GM12865 (cell line): Measurements from ENCODE around the gene YIF1B.

ENCODE experiments used
- DNase-seq: peaks from one replicate; pipeline ENCODE4 v3.0.0; 2010; ENCODE audit warnings: low read depth
- H3K4me3 ChIP-seq: 2 replicates; pipeline ENCODE4 v1.5.1; 2011; ENCODE audit warnings: mild to moderate bottlenecking, low read depth, low read length, control low read depth
- TF ChIP-seq, protein P1 (sequence below): IDR thresholded peaks from 2 replicates; pipeline ENCODE4 v1.5.1; 2011; ENCODE audit warnings: low read length, control low read depth, low read depth, inconsistent platforms; ENCODE audit not compliant: insufficient read depth; ENCODE audit errors: missing control alignments

The YIF1B gene

GRCh38 chr19:38283271-38283670 is 32.5 kb downstream of the YIF1B start:
- no peak for DNase-seq
- H3K4me3 ChIP-seq = no peak overlapping the region
- TF ChIP-seq, protein P1, sequence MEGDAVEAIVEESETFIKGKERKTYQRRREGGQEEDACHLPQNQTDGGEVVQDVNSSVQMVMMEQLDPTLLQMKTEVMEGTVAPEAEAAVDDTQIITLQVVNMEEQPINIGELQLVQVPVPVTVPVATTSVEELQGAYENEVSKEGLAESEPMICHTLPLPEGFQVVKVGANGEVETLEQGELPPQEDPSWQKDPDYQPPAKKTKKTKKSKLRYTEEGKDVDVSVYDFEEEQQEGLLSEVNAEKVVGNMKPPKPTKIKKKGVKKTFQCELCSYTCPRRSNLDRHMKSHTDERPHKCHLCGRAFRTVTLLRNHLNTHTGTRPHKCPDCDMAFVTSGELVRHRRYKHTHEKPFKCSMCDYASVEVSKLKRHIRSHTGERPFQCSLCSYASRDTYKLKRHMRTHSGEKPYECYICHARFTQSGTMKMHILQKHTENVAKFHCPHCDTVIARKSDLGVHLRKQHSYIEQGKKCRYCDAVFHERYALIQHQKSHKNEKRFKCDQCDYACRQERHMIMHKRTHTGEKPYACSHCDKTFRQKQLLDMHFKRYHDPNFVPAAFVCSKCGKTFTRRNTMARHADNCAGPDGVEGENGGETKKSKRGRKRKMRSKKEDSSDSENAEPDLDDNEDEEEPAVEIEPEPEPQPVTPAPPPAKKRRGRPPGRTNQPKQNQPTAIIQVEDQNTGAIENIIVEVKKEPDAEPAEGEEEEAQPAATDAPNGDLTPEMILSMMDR = no peak

GRCh38 chr19:38281811-38282566 is 33.8 kb downstream of the YIF1B start:
- TF ChIP-seq, protein P1 = no peak
- no peak overlapping the region for H3K4me3 ChIP-seq
- no peak for DNase-seq

DNA sequence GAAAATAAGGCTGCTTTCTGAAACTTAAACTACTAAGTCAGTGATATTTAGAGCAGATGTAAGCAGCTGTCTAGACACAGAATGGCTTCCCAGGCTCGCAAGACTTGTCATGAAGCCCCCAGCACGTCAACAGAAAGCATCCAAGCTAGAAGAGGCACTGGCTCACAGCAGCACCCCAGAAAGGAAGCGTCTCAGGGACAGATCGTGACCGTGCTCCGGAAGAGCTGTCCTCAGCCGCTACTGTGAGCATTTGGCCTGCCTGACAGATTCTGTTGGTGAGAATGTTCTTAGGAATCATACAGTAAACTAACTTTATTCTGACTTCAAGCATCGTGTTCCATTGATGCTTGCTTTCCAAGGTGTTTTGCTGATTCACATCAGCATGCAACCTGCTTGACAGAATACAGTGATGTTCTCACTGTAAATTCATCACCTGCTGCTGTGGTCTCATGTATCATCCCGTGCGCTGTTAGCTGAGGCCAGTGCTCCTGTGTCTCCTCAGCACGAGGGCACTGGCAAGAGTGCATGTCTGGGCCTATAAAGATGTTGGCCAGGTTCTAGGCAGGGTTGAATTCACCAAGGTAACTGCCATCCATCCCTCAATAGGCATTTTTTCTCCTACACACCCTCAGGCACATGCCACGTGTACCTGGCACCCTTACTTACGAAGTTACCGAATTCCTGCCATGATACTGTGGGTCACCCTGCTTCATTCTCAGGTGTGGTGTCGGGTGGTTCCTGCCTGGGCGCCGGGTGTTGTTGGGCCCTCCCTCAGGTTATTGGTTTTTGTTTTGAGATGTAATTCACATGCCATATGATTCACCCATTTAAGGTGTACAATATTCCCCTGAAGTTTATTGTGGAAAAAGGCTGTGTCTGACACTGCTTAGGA is 35.5 kb downstream of the YIF1B start:
- H3K4me3 ChIP-seq = no peak overlapping the region
- TF ChIP-seq, protein P1 = no peak
- no peak for DNase-seq

DNA sequence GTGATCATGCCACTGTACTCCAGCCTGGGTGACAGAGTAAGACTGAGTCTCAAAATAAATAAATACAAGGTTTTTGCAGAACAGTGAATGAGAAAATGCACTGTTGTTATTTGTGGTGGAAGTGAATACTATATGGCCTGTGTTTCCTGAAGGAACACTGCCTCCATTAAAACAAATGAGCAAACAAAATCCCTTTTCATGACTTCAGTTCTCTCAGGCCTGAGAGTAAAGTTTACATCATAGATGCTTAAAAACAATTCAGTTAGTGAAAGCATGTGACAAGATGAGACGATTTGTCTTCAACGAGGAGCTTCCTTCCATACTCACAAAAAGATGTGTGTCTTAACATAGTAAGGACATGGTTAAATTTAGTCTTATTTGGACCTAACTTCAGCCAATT is 37.0 kb downstream of the YIF1B start:
- TF ChIP-seq, protein P1 = no peak
- no peak for DNase-seq
- H3K4me3 ChIP-seq = no peak overlapping the region

GRCh38 chr19:38277969-38278680 is 37.6 kb downstream of the YIF1B start:
- no peak overlapping the region for H3K4me3 ChIP-seq
- DNase-seq = no peak
- TF ChIP-seq, protein P1 = no peak

DNA sequence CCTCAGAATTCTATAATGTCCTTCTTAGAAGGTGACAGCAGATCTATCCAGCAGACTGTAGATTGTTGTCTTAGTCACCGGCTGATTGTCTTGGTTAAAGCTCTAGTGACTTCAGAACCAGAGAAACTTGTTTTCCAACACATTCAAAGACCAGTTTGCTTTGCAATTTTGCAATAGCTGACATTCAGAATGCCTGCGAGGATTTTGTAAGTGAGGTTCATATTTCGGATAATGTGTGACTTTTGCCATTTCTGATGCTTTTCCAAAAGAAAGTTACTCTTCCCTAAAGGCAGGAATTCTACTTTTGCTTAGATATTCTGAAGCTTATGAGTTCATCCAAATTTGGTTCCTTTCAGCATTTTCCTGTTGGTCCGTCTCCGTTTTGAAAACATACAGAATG is 38.2 kb downstream of the YIF1B start:
- TF ChIP-seq, protein P1 = no peak

More for the DNA sequence above, 38.2 kb downstream of the YIF1B start:
- H3K4me3 ChIP-seq = no peak overlapping the region
- DNase-seq = no peak
